Measurements from ENCODE around the gene RTKN2.

RTKN2 gene

GRCh38 chr10:62170732-62171131, 97.9 kb downstream of the RTKN2 start:
- TF ChIP-seq CSDC2 (CRISPR knock-in tag; IDR thresholded peaks at IDR 0.05) = no peak
- no peak for TF ChIP-seq ISL1 (CRISPR knock-in tag; IDR thresholded peaks at IDR 0.05)
- no peak for TF ChIP-seq CSRNP3 (CRISPR knock-in tag; IDR thresholded peaks at IDR 0.05)
- no peak for TF ChIP-seq ZNF8 (CRISPR knock-in tag; IDR thresholded peaks at IDR 0.05)
- no peak for TF ChIP-seq ZC3H10 (CRISPR knock-in tag; IDR thresholded peaks at IDR 0.05)
- TF ChIP-seq SNAI2 (CRISPR knock-in tag; IDR thresholded peaks at IDR 0.05) = no peak
- TF ChIP-seq ZFP30 (CRISPR knock-in tag; IDR thresholded peaks at IDR 0.05) = no peak
- no peak for TF ChIP-seq GLIS3 (CRISPR knock-in tag; IDR thresholded peaks at IDR 0.05)
- TF ChIP-seq ESRRG (CRISPR knock-in tag; IDR thresholded peaks at IDR 0.05) = no peak
- no peak for TF ChIP-seq CREB5 (CRISPR knock-in tag; IDR thresholded peaks at IDR 0.05; ENCODE audit: low read depth)
- TF ChIP-seq BACH2 (CRISPR knock-in tag; IDR thresholded peaks at IDR 0.05; ENCODE audit: borderline replicate concordance) = no peak
- no peak for TF ChIP-seq TCF4 (CRISPR knock-in tag; IDR thresholded peaks at IDR 0.05; ENCODE audit: borderline replicate concordance)
- TF ChIP-seq POU6F1 (CRISPR knock-in tag; IDR thresholded peaks at IDR 0.05; ENCODE audit: borderline replicate concordance, low read depth) = no peak
- no peak for TF ChIP-seq TSHZ2 (CRISPR knock-in tag; IDR thresholded peaks at IDR 0.05)
- TF ChIP-seq PATZ1 (CRISPR knock-in tag; IDR thresholded peaks at IDR 0.05; ENCODE audit: borderline replicate concordance) = no peak
- no peak for TF ChIP-seq RARB (CRISPR knock-in tag; IDR thresholded peaks at IDR 0.05)
- TF ChIP-seq PPARA (CRISPR knock-in tag; IDR thresholded peaks at IDR 0.05; ENCODE audit: borderline replicate concordance) = no peak
- no peak for TF ChIP-seq OSR1 (CRISPR knock-in tag; IDR thresholded peaks at IDR 0.05)
- no peak for TF ChIP-seq ARNTL (CRISPR knock-in tag; IDR thresholded peaks at IDR 0.05; ENCODE audit: borderline replicate concordance, low read depth)
- no peak for TF ChIP-seq ZFP3 (CRISPR knock-in tag; IDR thresholded peaks at IDR 0.05)
- ATAC-seq = no peak

- TF ChIP-seq ZC3H10 (CRISPR knock-in tag; IDR thresholded peaks at IDR 0.05) (no peak), CREB5 (CRISPR knock-in tag; IDR thresholded peaks at IDR 0.05; ENCODE audit: low read depth) (peak; percentile 64; the same call in 1 of the 2 replicates), ISL1 (CRISPR knock-in tag; IDR thresholded peaks at IDR 0.05) (peak; percentile 92)
- peak; percentile 72 for ATAC-seq
These were observed 102.1 kb downstream of the RTKN2 start for GRCh38 chr10:62166331-62167131.
